CD4-positive, alpha-beta T cell treated with Interleukin-15 for 4 hours (primary cell): ENCODE measurements around the gene TTLL11.

Source experiments
- DNase-seq: peaks from one replicate; pipeline ENCODE4 v3.0.0-alpha.2; 2020; ENCODE audit warnings: low spot score

Gene TTLL11

DNA sequence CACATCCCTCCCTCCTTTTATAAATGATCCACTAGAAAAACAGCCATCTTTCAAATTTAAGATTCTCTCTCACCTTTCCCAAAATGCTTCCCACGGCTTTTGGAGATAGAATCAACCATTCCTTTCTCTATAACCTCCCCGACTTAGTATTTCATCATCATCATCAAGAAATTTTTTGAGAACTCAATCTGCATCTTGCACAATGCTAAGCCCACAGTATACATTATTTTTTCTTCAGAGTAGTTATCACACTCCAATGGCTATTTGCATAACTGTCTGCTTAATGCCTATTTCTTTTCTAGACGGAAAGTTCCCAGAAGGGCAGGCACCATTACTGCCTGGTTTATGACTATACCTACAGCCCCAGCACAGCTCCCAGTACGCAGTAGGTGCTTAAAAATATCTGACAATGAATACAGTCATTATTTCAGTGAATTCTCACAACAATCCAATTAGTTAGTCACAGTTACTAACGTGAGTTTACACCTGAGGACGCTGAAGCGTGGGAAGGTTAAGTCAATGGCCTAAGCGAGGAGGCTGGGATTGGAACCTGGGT, 212.7 kb downstream of the TTLL11 start:
- DNase-seq, result no peak

DNA sequence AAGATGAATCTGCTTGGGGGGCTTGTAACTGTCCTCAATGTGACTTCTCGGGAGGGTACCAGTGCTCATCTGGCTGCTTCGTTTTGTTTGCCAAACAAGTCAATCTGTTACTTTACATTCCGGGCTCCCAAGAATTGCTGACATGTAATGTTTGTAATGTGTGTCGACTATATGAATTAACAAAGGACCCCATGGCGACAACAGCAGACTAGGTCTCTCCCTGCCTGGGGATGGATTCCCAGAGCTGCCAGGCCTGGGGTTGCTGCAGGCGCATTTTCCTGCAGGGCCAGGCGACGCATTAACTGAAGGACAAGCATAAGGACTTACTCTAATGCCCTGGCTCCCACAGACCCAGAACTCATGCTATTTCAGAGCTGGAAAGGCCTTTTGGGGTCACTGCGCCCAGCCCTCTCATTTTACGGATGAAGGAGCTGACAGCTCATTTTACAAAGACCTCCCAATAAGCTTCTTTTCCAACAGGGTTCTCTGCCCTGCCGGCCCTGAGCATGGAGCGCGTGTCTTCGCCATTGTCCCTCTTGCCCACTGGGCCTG, 214.8 kb downstream of the TTLL11 start:
- no peak for DNase-seq

DNA sequence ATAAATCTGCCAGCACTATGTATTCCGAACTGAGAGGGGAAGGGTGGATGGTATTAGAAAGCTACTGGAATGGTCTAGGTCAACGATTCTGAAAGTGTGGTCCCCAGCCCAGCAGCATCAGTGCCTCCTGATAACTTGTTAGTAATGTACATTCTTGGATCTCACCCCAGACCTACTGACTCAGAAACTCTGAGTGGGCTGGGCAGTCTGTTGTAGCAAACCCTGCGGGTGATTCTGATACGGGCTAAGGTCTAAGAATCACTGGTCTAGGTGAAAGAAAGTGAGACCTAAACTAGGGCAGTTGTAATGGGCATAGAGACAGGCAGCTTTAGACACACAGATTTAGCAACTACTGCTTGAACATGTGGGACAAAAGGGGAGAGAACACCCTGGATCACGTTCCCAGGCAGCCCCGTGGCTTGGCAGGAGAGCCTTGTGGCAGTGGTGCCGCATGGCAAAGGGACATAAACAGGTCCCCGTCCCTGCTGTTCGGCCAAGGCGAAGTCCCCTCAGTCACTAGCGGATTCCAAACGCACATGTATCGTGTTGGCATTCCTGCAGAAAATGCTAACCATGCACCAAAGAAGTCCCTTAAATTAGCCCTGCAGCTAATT, 216.3 kb downstream of the TTLL11 start:
- no peak for DNase-seq

DNA sequence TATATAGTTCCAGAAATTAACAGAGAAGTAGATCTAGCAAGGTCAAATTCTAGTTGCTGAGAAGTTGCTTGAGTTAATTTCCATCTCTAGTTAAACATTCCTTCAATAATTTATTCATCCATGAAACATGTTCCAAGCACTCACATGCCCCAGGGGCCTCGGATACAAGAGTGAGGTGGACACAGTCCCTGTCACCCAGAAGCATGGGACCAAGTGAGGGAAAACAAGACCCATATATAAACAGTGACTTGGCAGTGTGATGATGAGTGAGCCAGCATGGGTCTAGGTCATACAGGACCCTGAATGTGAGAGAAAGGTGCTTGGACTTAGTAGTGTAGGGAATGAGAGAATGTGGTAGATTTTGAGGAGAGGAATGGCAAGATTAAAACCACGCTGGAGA, 216.9 kb downstream of the TTLL11 start:
- no peak for DNase-seq

DNA sequence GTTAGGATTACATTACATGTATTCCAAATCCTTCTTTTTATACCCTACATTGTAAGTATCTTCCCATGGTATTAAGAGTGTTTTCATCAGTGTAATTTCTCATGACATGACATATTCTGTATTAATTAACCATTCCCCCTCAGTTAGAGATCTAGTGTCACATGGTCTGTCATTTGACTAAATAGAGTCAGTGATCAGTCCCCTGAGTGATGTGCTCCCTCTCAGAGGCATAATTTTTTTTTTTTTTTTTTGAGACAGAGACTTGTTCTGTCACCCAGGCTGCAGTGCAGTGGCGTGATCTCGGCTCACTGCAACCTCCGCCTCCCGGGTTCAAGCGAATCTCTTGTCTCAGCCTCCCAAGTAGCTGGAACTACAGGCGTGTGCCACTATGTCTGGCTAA, 218.6 kb downstream of the TTLL11 start:
- DNase-seq, result no peak

DNA sequence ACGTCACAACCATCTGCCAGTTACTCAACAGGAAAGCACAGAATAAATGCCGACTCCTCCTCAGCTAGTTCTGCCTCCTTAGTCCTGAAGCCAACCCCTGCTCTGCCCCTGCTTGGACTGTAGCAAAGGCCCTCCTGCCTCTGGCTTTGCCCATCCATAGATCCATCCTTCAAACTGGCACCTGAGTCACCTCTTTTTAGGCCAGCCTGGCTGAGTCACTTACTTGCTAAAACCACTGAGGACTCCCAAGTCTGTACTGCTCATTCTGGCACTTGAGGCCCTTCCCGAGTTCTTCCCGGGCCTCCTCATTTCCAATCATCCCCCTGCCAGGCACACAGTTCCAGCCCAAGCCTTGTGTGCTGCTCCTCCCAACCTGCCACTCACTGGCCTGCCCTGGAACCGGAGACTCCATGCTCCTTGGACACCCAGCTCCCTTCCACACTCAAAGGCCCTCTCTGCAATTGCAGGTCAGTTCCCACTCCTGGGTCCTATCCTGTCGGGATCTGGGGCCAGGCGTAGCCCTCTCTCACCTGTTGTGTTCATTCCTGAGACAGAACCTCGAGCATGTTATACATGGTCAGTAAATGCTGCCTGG, 221.6 kb downstream of the TTLL11 start:
- DNase-seq, result no peak

DNA sequence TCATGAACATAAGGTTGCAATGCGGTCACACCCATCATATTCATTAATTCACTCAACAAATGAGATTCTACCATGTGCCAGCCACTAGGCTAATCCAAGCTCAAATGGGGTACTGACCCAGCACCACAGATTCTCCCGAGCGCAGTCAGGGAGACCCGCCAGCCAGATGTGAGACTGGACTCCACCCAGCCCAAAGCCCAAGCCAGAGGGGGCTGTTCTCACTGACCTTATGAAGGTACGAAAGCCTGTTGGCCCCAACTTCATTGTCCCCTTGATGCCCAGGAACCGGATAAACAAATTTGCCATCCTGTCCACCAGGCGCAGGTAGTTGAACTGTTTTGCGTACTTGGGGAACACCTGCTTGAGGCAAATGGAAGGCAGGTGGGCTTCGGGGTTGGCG, 222.8 kb downstream of the TTLL11 start:
- no peak for DNase-seq

DNA sequence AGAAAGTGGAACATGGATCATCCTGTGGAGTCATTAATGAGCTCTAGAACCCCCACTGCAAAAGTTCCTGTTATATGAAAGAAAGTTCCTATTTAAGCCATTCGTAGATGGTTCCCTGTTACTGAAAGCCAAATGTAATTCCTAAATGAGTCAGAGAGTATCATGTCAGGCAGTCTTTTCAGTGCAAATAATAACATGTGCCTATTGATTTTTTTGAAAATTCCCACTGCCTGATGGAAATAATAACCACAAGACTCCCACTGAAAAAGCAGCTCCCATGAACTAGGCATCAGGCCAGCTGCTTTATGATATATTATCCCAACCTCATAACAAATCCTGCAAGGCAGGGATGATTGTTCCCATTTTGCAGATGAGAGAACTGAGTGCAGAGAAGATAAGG, 224.5 kb downstream of the TTLL11 start:
- DNase-seq, result no peak

DNA sequence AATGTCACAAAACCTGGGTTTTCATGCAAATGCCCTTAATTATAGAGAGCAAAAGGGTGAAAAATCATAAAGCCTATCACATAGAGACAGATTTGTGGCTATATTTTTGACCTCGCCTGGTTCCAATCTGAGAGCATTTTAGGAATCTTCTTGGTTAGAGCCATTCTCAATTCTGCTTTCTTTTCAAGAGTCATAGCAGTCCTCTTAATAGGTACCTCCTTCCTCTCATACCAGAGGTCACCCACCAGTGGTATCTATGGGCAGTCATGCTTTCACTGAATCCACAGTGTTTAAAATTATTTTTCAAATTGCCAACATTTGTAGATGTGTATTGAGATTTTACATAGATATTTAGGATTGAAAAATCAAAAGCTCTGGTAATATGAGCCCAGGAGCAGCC, 226.2 kb downstream of the TTLL11 start:
- no peak for DNase-seq

DNA sequence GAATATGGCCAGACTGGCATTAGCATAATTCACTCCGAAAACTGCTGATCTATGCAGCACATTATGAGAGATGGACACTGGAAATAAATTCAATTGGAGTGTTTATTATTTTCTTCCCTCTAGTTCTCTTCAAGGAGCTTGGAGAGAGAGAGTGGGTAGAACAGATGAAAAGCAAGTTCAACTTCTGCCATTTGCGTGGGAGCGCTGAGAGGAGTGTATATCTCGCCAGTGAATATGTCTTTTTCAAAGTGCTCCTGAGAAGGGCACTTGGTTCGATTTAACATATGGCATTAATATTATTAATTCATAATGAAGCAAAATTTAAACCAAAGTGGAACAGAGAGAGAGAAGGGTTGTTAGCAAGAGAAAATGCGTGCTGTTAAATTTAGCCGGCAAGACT, 227.2 kb downstream of the TTLL11 start:
- no peak for DNase-seq

DNA sequence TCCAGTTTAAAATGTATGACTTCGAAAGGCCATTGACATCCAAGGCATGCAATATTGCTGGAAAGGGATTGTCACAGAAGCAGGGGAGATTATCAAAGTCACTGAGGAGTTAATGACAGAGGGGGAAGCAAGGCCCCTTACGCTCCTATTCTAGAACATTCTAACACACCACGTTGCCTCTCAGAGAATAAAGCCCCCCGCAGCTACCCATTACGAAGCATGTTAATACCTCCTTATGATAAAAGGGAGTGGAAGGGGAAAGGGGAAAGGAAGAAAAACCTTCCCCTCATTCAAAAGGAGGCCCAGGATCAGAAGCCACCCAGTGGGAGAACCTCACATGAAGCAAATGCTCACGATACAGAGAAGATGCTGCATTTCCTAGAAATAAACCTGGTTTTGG, 228.0 kb downstream of the TTLL11 start:
- DNase-seq, result no peak

DNA sequence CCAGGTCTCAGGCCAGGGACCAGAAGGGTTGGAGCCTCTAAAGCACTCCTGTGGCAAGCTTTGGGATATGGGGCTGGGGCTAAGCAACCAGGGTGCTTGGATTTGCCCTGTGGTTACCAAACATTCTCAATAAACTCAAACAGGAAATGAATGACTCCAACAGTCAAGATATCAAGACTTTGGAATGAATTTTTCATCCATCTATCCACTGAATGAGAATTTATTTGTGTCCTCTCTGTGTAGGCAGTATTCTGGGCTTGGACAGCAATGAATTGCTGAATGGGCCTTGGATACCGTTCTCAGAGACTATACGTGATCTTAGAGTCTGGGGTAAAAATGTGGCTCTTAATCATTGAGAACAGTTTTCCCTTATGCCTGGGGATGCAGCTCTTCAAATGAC, 229.2 kb downstream of the TTLL11 start:
- no peak for DNase-seq

DNA sequence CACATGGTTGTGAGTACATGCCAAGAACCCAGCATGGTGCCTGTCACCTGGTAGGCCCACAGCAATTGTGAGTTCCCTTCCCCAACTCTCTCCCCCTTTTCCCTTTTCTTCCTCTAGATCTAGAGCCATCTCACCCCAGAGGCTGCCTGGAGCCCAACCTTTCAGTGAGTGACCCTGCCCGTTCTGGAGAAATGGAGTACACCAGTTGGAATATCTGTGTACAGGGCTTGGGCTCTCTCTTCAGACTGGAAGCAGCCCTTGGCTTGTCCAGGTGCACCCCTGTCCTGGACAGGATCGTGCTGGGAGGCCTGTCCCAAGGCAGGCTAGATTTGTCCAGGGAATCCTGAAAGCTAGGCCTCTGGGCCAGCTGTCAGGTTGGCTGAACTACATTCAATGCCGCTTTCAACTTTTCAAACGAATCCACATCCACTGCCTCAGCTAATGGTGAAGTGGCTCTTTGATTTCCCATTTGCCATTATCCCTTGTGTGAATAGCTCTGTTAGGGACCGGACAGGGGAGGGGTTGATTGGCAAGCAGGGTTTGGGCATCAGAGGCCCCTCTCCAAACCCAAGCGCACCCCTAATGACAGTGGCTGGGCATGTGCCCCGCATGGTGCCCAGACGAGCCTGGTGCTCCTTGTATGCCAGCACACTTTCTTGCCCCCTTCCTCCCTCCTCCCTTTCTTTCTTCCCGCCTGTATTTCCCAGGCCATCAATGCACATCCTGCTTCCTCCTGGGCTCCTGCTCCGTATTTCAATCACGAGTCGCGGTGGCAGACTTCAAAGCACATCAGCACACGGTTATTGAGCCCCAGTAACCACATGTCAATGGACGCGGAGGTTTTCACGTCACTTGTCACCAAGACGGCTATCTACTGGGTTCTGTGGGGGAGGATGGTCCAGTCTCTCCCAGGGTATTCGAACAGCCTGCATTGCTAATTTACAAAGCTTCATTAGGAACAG, 230.5 kb downstream of the TTLL11 start:
- no peak for DNase-seq

DNA sequence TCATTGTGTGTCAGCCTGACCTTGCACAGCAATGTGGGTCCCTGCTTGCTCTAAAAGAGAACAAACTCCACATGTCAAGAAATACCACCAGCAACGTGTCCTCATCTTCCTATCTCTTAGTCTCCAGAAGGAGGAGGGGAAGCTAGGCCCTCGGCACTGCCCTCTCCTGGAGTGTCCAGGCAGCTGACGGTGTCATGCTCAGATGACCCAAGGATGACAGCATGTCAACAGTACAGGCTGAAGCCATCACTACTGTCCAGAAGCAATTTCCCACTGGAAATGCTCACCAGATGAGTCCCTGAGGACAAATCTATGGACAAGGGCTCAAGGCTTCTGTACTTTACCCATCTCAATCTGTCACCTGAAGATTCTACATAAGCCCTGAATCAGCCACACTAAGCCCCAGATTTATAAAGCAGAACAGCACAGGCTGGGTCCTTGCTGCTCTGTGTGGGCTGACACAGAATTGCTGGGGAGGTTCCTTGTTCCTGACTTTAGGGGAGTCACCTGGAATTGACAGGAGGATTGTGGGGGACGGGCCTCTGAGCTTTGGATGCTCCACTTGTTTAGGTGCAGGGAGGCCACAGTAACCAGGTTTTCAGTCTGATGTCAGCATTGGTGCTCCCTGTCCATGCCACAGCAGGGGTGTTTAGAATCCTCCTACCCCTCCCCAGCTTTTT, 231.5 kb downstream of the TTLL11 start:
- no peak for DNase-seq

DNA sequence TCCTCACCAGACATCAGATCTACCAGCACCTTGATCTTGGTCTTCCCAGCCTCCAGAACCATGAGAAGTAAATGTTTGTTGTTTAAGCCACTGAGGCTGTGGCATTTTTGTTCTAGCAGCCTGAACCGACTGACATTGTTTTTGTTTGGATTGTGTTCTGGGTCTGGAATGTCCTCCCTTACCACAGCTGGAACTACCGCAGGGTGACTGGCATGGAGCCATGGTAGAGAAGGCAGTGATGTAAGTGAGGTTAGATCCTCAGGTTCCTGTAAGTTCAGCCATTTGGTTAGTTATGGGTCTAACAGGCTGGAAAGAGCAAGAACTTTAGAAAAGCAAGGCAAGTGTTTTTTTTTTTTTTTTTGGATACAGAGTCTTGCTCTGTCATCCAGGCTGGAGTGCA, 232.4 kb downstream of the TTLL11 start:
- DNase-seq, result no peak

DNA sequence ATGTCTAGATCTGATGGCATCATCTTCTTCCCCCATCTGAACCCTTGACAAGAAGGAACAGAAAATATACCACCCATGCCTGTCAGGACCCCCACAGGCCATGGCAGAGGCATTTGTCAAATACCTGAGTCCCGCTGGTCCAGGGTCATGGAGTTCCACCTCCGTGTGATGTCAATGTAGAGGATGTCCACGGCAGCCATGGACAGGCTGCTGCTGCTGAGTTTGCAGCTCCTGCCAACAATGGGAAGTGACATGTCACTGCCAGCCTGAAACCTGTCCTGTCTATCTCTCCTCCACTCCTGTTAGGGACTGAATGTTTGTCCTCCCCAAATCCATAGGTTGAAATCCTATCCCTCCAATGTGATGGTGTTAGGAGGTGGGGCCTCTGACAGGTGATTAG, 232.9 kb downstream of the TTLL11 start:
- DNase-seq, result no peak

DNA sequence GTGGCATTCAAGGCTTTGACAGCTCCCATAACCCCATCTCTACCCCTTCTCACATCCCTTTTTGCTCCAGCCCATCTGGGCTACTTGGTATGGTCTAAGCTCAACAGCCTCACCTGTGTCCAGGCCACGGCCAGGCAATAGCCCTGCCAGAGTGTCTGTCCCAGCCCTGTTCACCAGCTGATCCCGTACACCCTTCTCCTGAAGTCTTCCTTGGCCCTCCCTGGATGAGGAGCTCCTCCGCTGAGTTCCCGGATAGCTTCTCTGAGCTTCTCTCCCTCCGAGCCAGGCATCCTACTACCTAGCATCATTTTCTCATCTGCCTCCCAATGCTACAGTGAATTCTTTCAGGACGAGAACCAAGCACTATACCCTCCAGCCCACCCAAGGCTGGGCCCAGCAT, 233.5 kb downstream of the TTLL11 start:
- DNase-seq, result no peak

DNA sequence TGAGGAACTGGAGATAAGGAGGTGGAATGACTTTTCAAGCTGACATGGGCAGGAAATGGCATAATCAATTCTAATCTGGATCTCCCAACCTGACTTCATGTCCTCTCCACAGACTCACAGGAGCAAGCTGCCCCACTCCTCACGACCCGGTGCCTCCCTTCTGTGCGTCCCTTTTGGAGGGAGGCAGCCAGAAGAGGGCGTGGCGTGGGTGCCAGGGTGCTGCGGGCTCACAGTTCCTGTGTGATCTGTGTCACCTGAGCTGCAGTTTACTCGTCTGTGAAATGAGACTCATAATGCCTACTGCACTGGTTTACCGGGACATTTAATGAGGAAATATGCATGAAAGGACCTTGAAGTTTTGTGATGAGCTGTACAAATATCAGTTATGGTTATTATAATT, 234.3 kb downstream of the TTLL11 start:
- DNase-seq, result no peak

DNA sequence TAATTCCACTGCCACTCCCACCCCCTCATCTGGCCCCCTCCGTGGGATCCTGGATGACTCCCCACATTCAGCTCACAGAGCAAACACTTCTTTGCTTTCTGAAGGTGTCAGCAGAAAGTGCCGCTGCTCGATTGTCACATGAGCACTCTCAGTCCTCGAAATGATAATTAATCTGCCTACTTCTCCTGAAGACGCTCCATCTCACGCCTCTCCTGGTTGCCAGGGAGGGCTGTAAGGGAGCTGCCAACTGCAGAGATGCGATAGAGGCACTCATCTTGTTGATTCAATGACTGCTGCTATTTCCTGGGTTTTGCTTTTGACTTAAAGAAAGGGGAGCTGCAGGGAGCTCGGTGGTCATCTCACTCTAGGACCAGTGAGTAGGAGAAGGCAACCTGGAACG, 235.2 kb downstream of the TTLL11 start:
- no peak for DNase-seq

DNA sequence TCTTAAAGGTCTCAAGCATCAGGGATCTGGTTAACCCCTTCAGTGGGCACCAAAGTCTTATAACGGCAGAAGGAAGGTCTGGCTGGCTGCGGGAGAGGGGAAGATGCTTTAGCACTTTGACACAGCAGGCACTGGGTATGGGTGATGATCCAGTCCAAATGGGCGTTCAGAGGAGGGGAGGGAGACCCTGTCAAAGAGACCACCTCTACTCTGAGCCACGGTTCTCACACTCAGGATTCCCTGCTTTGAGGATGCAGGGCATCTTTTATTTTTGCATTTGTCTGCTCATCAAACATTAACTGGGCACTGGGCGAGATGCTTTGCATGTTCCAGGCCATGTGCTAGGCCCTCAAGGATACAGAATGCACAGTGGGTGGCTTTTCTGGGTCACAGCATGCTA, 237.6 kb downstream of the TTLL11 start:
- no peak for DNase-seq

DNA sequence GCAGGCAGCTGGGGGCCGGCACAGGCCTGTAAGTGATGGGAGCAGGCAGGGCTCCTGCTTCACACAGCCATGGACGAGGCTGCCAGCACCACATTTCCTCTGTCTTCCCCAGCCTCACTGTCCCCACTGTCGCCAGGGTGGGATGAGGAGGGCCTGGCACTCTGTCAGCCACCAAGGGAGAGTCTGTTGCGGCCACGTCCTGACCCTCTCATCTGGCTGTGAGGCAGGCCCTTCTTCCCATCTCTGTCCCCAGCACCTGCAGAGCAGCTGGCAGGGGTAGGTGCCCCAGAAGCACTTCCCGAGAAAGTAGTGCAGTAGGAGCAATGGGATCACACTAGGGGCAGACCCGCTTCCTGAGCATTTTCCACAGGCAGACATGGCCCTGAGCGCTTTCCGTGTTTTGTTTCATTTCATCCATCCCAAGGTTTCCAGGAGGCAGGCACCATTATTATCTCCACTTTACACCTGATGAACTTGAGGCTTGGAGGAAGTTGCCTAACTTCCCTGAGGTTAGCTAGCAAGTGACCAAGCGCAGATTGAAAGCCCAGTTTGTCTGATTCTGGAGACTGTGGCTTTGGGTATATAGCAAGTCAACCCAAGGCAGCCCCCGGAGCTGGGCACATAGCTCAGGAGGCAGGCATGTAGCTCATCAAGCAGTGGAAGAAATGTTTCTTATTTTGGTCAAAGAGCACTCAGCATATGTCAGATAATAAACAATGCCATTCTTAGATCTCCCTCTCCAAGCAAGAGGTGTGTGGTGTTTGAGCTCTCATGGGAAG, 239.3 kb downstream of the TTLL11 start:
- DNase-seq, result no peak
